Esophagus muscularis mucosa (tissue), 4 donors: Measurements from ENCODE around the gene DXO. TPM values are rescaled to one million over a fixed set of nuclear protein-coding genes. Genes with fewer than 3 reads are reported as not detected.
"Not testable (repeated sequence)": the region's sequence is repeated elsewhere in the genome, so short reads cannot be mapped to it uniquely, and the experiment has no call there.

Source experiments
- DNase-seq: peaks from one replicate; pipeline ENCODE4 v3.0.0-alpha.2; 2017; ENCODE audit errors: extremely low spot score
- H3K27ac ChIP-seq, 4 donors: fragments of 200-600 bp; sonication (generic); replicated peaks in 1 of 4; 1 replicate in 3 of 4; 2 replicates in 1 of 4; pipeline ENCODE4 v1.5.1; 2016 to 2019; ENCODE audit warnings: mild to moderate bottlenecking in 1 of 4
- H3K27me3 ChIP-seq, 4 donors: fragments of 200-600 bp; sonication (generic); one replicate each; pipeline versions ENCODE4 v1.5.1 to v1.6.0; 2016 to 2019
- H3K36me3 ChIP-seq, 4 donors: fragments of 200-600 bp; sonication (generic); one replicate each; pipeline ENCODE4 v1.5.1; 2016 to 2019
- H3K4me1 ChIP-seq, 4 donors: fragments of 200-600 bp; sonication (generic); one replicate each; pipeline ENCODE4 v1.5.1; 2016 to 2019
- H3K4me3 ChIP-seq, 4 donors: fragments of 200-600 bp; sonication (generic); 1 replicate in 2 of 4; 2 replicates in 2 of 4; pipeline ENCODE4 v1.5.1; 2016 to 2019; ENCODE audit warnings: mild to moderate bottlenecking in 4 of 4, moderate library complexity in 1 of 4
- H3K9me3 ChIP-seq, 4 donors: fragments of 200-600 bp; sonication (generic); 1 replicate in 3 of 4; 2 replicates in 1 of 4; pipeline ENCODE4 v1.5.1; 2016 to 2019
- CTCF ChIP-seq, 3 experiments: fragments of 200-600 bp in 2 of 3; fragments of 450-650 bp in 1 of 3; sonication (generic) in 2 of 3; IDR thresholded peaks; one replicate each; pipeline ENCODE4 v1.5.1; 2017 to 2019; ENCODE audit warnings: antibody characterized with exemption in 3 of 3, mild to moderate bottlenecking in 2 of 3, moderate library complexity in 1 of 3
- EP300 ChIP-seq: sonication (generic); formaldehyde crosslinking; IDR thresholded peaks from one replicate; pipeline ENCODE4 v1.6.1; 2017; ENCODE audit warnings: antibody characterized with exemption
- POLR2A ChIP-seq: fragments of 450-650 bp; IDR thresholded peaks from one replicate; pipeline ENCODE4 v1.6.1; 2017; ENCODE audit warnings: antibody characterized with exemption, moderate library complexity, mild to moderate bottlenecking, low read depth
- POLR2AphosphoS5 ChIP-seq, 2 donors: sonication (generic); formaldehyde crosslinking; IDR thresholded peaks; one replicate each; pipeline ENCODE4 v1.6.1; 2017; ENCODE audit warnings: antibody characterized with exemption in 2 of 2
- WGBS: methylation state at CpG from one replicate; pipeline ENCODE4 v1.1.5; 2018; 5-methylcytosine and 5-hydroxymethylcytosine counted together
- intact Hi-C: fragments of 100-400 bp; cut with DNase I; formaldehyde crosslinking; loops from one replicate; pipeline ENCODE4 v1.15.1; 2023
- total RNA-seq, 4 donors: library from RNA; depleted of rRNA; stranded (reverse); fragments of >200 nt; gene quantifications; one replicate each; pipeline versions ENCODE4 v1.1.0 to v1.2.1, GENCODE V29; 2016

The DXO gene
- 10 to 100 TPM; 12.9 to 18.4 (median 15.9) TPM for total RNA-seq

GRCh38 chr6:31971993-31972708 is at the start of gene DXO:
Gene DXO, minus strand, starts transcription at chr6:31972138. Its CDS starts 463 bp downstream, at chr6:31971675.
- peak within 1 kb of the TSS; percentile 58 to 88 (median 78) for H3K4me3 ChIP-seq
- peak within 1 kb of the TSS; percentile 92 to 97 (median 95) for H3K27ac ChIP-seq
- H3K4me1 ChIP-seq, result peaks cover 21 to 48% (median 34%) of the 10 kb centered on the region in 4 donors
- H3K9me3 ChIP-seq, result no peaks in the 10 kb centered on the region
- peak; percentile 99 for DNase-seq
- TF ChIP-seq EP300 (no peak), POLR2A (peak; percentile 34), CTCF (IDR thresholded peaks at IDR 0.05) (no peak), POLR2AphosphoS5 (IDR thresholded peaks at IDR 0.05) (peak; percentile 88 to 96)
- WGBS, result no CpG with 5 or more reads among the region's 62 CpGs
- H3K27me3 ChIP-seq, result no peaks in the 10 kb centered on the region
- intact Hi-C loops, result no loop called here
- peaks cover 7 to 46% (median 41%) of the 10 kb centered on the region in 4 donors for H3K36me3 ChIP-seq

- H3K9me3 ChIP-seq, H3K27me3 ChIP-seq, H3K36me3 ChIP-seq, intact Hi-C loops, H3K27ac ChIP-seq, H3K4me3 ChIP-seq, DNase-seq, H3K4me1 ChIP-seq: not testable (repeated sequence)
- no CpG with 5 or more reads among the region's 6 CpGs for WGBS
Observed at GRCh38 chr6:32014547-32014946, 42.6 kb upstream of the DXO start, which contains the start of gene C4B. Gene C4B, plus strand, starts transcription at chr6:32014795. Its CDS starts 51 bp downstream, at chr6:32014846.

- intact Hi-C loops, H3K27me3 ChIP-seq, H3K4me3 ChIP-seq, DNase-seq, H3K36me3 ChIP-seq, H3K4me1 ChIP-seq, H3K27ac ChIP-seq, H3K9me3 ChIP-seq: not testable (repeated sequence)
- no CpG with 5 or more reads among the region's 5 CpGs for WGBS
Observed at GRCh38 chr6:32013738-32014137, 41.8 kb upstream of the DXO start.

GRCh38 chr6:32012941-32013617 is 41.1 kb upstream of the DXO start:
- intact Hi-C loops, DNase-seq, H3K27ac ChIP-seq, H3K4me1 ChIP-seq, H3K36me3 ChIP-seq, H3K27me3 ChIP-seq, H3K4me3 ChIP-seq, H3K9me3 ChIP-seq: not testable (repeated sequence)
- WGBS, result 82% methylated on average over 15 of the region's 17 CpGs

- H3K27ac ChIP-seq, DNase-seq, H3K4me3 ChIP-seq, intact Hi-C loops, H3K27me3 ChIP-seq, H3K36me3 ChIP-seq, H3K9me3 ChIP-seq, H3K4me1 ChIP-seq: not testable (repeated sequence)
- WGBS, result 88% methylated on average over 19 of the region's 27 CpGs
Observed at GRCh38 chr6:32010856-32011530, 39.1 kb upstream of the DXO start.

GRCh38 chr6:32009537-32009936 is 37.6 kb upstream of the DXO start:
- WGBS, result no CpG with 5 or more reads among the region's 12 CpGs
- H3K27me3 ChIP-seq, H3K27ac ChIP-seq, H3K4me3 ChIP-seq, H3K9me3 ChIP-seq, DNase-seq, H3K36me3 ChIP-seq, intact Hi-C loops, H3K4me1 ChIP-seq: not testable (repeated sequence)

- DNase-seq, result not testable (repeated sequence)
Observed at GRCh38 chr6:32008616-32009015, 36.7 kb upstream of the DXO start.

GRCh38 chr6:32008037-32008436 is 36.1 kb upstream of the DXO start:
- no CpG with 5 or more reads among the region's 24 CpGs for WGBS
- not testable (repeated sequence) for DNase-seq, H3K4me3 ChIP-seq

More at GRCh38 chr6:32008616-32009015, 36.7 kb upstream of the DXO start:
- intact Hi-C loops, H3K27ac ChIP-seq, H3K27me3 ChIP-seq, H3K9me3 ChIP-seq, H3K4me1 ChIP-seq, H3K36me3 ChIP-seq, H3K4me3 ChIP-seq: not testable (repeated sequence)
- 76% methylated on average over 7 of the region's 12 CpGs for WGBS

GRCh38 chr6:32007086-32007485 is 35.1 kb upstream of the DXO start:
- DNase-seq, result not testable (repeated sequence)

More at GRCh38 chr6:32008037-32008436, 36.1 kb upstream of the DXO start:
- intact Hi-C loops, H3K27me3 ChIP-seq, H3K36me3 ChIP-seq, H3K27ac ChIP-seq, H3K4me1 ChIP-seq, H3K9me3 ChIP-seq: not testable (repeated sequence)

GRCh38 chr6:32005991-32006529 is 34.1 kb upstream of the DXO start:
- DNase-seq, H3K4me1 ChIP-seq, H3K4me3 ChIP-seq, H3K27ac ChIP-seq, H3K9me3 ChIP-seq, H3K36me3 ChIP-seq, intact Hi-C loops, H3K27me3 ChIP-seq: not testable (repeated sequence)
- WGBS, result 84% methylated on average over 8 of the region's 8 CpGs

More at GRCh38 chr6:32007086-32007485, 35.1 kb upstream of the DXO start:
- intact Hi-C loops, H3K4me3 ChIP-seq, H3K4me1 ChIP-seq, H3K27ac ChIP-seq, H3K9me3 ChIP-seq, H3K36me3 ChIP-seq, H3K27me3 ChIP-seq: not testable (repeated sequence)
- WGBS, result 87% methylated on average over 10 of the region's 12 CpGs

- H3K27me3 ChIP-seq, H3K27ac ChIP-seq, H3K9me3 ChIP-seq, H3K4me3 ChIP-seq, intact Hi-C loops, H3K4me1 ChIP-seq, DNase-seq, H3K36me3 ChIP-seq: not testable (repeated sequence)
- WGBS, result 91% methylated on average over 5 of the region's 9 CpGs
Observed at GRCh38 chr6:32005538-32005880, 33.6 kb upstream of the DXO start.
